Measurements from ENCODE around the gene ENTPD1.
A peak's percentile ranks its signal among the peaks of the same experiment; 100 is the strongest.
"Not testable (repeated sequence)": the region's sequence is repeated elsewhere in the genome, so short reads cannot be mapped to it uniquely, and the experiment has no call there.

ENTPD1 gene

GRCh38 chr10:95759233-95759826 lies 3.4 kb downstream of the ENTPD1 start:
- no peak for DNase-seq

DNA sequence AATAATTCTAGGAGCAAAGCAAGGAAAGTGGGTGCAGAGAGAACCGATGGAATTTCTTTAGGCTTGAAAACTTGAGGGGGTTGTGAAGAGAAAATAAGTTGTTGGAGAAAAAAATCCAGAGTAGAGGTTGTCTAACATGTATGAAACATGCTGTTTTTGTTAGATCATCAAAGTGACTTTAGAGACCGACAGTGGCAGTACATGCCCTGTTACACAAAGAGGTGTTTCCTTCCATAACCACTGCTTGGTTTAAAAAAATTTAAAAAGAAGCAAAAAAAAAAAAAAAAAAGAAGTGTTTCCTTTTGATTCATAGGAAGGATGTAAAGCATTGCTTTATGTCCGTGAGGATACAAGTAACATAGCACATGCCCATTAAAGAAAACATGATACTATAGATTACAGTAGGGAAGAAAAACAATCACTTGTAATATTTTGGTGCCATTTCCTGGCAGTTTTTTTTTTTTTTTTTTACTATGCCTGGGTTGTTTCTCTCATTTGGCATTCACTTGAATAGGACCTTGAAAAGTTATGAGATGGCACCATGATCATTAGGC lies 6.1 kb downstream of the ENTPD1 start:
- no peak for DNase-seq

DNA sequence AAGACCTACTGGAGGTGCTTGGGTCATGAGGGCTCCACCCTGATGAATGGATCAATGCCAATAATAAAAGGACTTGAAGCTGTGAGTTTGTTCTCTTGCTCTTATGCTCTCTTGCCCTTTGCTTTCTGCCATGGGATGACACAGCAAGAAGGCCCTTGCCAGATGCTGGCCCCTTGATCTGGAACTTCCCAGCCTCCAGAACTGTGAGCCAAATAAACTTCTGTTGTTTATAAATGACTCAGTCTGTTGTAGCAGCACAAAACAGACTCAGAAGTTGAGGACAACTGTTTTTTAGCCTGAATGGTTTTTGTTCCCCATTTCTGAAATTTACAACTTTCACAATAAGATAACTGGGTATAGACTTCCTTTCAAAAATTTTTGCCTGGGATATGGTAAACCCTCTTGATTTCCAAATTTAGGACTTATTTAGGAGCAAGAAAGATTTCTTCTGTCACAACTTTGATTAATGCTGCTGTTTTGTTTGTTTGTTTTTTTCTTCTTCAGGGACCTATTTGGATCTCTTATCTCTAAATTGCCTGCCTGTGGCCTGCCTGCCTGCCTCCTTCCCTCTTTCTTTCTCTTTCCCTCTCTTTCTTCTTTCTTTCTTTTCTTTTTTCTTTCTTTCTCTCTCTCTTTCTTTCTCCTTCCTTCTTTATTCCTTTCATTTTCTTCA lies 12.1 kb downstream of the ENTPD1 start:
- DNase-seq = no peak

DNA sequence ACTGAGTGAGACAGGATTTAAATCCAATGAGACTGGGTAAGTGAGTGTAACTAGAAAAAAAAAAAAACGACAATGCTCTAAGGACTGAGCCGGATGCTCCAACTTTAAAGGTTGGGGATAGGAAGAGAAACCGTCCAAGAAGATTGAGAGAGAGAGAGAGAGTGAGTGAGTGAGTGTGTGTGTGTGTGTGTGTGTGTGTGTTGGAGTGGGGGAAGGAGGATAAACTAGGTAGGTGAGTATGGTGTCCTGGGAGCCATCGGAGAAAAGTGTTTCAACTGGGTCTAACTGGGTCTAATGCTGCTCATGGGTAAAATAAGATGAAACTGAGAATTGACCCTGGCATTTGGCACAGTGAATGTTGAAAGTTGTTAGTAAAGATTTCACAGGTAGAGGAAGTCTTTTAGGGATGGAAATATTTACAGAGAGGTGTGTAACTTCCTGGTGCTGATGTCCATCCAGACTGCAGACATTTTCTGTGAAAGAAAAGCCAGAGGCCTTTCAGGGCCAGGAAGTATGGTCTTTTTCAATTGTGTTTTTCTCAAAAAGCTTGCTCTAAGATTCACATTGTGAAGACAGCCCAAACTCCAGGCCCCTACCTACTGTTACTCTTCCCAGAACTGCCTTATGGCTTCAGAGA lies 14.2 kb downstream of the ENTPD1 start:
- DNase-seq = no peak

DNA sequence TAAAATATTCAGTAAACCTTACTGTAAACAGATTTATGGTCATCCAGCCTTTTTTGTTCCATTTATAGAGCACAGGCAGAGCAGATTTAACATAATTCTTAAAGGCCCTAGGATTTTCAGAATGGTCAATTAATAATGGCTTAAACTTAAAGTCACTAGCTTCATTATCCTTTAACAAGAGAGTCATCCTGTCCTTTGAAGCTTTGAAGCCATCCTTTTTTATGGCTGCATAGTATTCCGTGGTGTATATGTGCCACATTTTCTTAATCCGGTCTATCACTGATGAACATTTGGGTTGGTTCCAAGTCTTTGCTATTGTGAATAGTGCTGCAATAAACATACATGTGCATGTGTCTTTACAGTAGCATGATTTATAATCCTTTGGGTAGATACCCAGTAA lies 17.5 kb downstream of the ENTPD1 start:
- not testable (repeated sequence) for DNase-seq

DNA sequence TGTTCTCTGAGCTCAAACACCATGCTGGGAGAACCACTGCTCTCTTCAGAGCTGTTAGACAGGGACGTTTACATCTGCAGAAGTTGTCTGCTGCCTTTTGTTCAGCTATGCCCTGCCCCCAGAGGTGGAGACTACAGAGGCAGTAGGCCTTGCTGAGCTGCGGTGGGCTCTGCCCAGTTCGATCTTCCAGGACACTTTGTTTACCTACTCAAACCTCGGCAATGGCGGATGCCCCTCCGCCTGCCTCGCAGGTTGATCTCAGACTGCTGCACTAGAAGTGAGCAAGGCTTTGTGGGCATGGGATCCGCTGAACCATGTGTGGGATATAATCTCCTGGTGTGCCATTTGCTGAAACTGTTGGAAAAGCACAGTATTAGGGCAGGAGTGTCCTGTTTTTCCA lies 21.7 kb downstream of the ENTPD1 start:
- not testable (repeated sequence) for DNase-seq

GRCh38 chr10:95782318-95782717 lies 26.4 kb downstream of the ENTPD1 start:
- DNase-seq = no peak

GRCh38 chr10:95783741-95784140 lies 27.8 kb downstream of the ENTPD1 start:
- no peak for DNase-seq

GRCh38 chr10:95784279-95784913 lies 28.4 kb downstream of the ENTPD1 start:
- peak; percentile 25 for DNase-seq

- DNase-seq = no peak
Observed at GRCh38 chr10:95785317-95785716, 29.4 kb downstream of the ENTPD1 start.

- DNase-seq = no peak
Observed at GRCh38 chr10:95785942-95786669, 30.1 kb downstream of the ENTPD1 start.

DNA sequence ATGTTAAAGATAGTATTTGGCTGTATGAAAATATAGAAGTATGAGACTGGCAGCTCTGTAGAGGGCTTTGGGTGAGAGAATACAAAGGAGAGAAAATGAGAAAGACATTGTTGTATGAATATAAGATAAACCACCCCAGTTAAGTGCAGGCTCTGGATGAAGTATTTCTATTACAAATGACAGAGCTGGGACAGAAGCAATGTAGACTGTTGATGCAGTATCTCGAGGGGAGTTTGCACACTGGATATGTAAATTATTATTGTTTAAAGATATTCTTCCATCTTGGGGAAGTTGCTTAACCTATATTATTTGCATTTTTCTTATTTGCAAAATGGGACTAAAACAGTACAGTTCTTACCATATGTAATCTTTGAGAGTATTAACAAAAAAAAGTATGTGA lies 31.5 kb downstream of the ENTPD1 start:
- no peak for DNase-seq

DNA sequence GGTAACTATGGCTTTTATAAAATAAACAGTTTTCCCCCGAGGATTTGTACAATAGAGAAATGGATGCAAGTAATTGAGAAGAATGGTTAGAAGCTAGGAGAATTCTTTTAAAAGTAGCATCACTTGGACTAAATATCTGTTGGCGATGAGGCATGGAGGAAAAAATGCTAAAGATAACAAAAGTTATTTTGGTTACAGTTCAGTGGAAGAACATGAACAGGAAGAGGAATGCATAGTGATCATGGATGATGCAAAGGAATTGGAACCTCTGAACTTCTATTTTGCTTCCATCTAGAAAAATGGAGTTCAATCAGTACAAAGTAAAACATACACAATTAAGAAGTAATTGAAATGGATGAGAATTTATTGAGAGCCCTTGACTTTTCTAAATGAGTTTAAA lies 32.9 kb downstream of the ENTPD1 start:
- no peak for DNase-seq

DNA sequence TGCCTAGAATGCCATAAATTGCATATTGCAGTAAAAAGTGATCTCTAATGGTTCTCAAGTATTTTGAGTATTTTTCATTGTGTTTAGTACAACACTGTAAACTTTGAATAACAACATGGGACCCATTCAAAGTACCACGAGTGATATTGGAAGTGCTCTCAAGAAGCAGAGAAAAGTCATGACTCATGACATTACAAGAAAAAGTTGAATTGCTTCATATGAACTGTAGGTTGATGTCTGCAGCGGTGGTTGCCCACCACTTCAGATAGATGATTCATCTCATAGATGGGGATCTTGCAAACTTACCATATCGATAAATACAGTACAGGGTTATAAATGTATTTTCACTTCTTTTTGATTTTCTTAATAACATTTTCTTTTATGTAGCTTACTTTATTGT lies 33.9 kb downstream of the ENTPD1 start:
- DNase-seq = no peak

DNA sequence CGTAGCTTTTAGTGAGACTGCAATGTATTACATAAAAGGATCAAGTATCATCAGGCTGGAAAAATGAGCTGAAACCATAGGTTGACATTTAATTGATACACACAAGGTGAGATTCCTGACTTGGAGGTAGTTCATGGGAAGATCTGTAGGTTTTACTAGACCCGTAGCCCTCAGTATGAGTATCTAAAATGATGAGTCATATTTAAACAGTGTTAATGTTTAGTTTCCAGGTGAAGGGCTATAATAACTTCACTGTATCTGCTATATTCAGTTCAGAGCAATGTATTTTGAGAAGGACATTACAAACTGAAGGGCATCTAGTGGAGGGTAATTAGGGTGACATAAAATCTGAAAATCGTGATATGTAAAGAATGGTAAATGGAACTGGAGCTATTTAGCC lies 35.0 kb downstream of the ENTPD1 start:
- no peak for DNase-seq

DNA sequence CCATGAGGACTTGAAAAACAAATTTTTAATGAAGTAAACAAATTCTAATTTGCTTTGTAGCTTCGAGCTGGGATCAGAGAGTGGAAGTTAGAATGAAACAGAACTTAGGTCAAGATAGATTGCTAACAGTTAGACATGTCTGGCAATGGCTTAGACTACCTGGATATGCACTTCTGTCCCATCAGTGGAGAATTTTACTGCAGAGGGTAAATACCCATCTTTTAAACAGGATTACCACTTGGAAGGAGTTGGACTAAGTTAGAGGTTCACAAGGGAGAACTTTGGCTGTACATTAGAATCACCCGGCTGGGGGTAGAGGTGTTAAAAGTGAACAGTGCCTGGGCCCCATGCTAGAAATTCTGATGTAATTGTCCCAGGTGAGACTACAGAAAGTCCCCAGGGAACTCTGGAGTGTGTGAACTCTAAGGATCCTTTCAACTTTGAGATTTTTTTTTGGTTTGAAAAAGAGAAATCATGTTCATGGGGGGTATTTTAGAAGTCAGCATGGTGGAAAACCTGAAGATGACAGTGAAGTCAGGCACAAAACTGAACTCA lies 35.5 kb downstream of the ENTPD1 start:
- no peak for DNase-seq

DNA sequence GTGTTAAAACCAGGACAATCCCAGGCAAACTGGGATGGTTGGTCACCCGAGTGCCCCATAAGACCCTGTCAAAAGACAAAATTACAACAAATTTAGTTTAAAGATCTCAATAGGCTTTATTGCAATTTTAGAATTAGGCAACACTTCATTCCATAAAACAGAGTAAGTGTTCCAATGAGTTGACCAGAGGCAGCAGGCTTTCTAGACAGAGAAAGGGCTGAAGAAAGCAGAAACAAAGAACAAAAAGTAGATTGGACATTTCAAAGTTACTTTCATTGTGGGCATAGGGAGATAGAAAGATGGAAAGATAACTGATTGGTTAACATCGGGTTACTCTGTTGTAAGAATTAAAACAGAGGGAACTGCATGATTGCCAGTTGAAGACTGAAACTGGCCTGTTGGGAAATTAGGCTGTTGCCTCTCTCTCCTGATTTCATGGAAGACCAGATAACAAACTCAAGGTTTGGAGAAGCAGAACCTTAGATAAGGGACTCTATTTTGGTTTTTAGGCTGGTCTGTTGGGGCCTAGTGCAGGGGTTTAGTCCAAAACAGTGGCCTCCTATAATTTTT lies 36.3 kb downstream of the ENTPD1 start:
- no peak for DNase-seq

GRCh38 chr10:95792874-95793285 lies 36.9 kb downstream of the ENTPD1 start:
- DNase-seq = no peak

DNA sequence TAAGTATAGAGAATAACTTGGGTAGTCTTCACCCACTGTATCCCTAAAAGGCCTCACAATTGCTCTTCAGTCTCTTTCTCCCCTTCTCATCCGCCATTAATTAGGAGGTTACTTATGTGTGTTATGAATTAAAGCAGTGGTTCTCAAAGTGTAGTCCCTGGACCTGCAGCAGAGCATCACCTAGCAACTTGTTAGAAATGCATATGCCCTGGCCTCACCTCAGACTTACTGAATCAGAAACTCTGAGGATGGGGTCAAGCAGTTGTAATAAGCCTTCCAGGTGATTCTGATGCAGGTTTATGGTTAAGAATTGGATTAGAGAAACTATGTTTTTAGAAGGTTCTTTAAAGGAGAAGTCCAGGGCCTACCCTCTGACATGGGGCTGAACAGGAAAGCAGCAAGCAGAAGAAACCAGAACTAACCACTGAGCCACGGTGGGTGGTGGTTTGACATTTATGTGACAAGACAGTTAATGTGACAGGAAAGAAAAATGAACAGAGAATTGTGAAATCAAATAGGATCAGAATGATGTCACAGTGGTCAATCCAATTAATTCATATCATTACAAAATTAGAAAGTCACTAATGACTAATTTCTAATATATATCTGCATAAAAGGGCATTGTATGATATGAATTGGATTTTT lies 37.6 kb downstream of the ENTPD1 start:
- no peak for DNase-seq

- DNase-seq = no peak
Observed at GRCh38 chr10:95794195-95794594, 38.2 kb downstream of the ENTPD1 start.

DNA sequence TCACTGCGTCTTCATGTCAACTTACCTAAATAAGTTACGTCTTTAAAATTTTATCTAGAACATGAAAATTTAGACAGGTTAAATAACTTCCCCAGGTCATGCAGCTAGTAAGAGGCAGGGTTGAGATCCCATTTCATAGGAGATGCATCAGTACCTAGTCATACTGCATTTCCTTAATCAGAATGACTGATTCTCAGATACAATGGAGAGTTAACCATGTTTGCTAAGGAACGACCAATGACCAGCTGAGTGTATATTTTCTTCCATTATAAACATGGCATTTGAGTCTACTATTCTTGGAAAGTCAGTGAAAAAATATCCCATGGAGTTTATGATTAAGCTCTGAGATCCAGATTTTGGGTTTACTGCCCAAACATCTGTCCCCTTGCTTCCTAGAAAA lies 39.6 kb downstream of the ENTPD1 start:
- no peak for DNase-seq

DNA sequence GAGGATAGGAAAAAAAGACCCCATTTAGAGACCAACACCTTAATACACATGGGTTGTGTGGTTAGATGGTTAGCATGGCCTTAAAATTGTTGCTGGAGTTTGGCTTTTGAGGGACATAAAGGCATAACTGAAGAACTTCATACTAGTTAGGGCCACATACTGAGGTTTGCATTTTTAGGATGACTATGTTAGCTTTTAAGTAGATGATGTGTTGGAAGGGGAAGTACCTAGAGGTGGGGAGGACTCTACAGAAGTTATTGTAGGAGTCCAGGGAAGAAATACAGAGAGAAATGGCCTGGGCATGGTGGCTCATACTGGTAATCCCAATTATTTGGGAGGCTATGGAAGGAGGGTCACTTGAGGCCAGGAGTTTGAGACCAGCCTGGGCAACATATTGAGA lies 40.5 kb downstream of the ENTPD1 start:
- no peak for DNase-seq
